Neural crest cell (in vitro differentiated cells): ENCODE results near the gene COL26A1. TPM values are rescaled to one million over a fixed set of nuclear protein-coding genes. Genes with fewer than 3 reads are reported as not detected.
"Not testable (repeated sequence)": the region's sequence is repeated elsewhere in the genome, so short reads cannot be mapped to it uniquely, and the experiment has no call there.

Experiments
- DNase-seq: peaks from one replicate; pipeline ENCODE4 v3.0.0; 2021; ENCODE audit warnings: low read depth, mixed read lengths, low spot score
- H3K27ac Mint-ChIP-seq: one replicate; pipeline ENCODE4 v1.8.0; 2021; ENCODE audit warnings: mild to moderate bottlenecking, mixed read lengths; ENCODE audit not compliant: unreplicated experiment
- H3K27me3 Mint-ChIP-seq: 2 replicates; pipeline ENCODE4 v1.8.0; 2021; ENCODE audit warnings: low read depth, mild to moderate bottlenecking, mixed read lengths
- H3K36me3 Mint-ChIP-seq: 2 replicates; pipeline ENCODE4 v1.8.0; 2021; ENCODE audit warnings: low read depth, mild to moderate bottlenecking, mixed read lengths
- H3K4me1 Mint-ChIP-seq: 2 replicates; pipeline ENCODE4 v1.8.0; 2021; ENCODE audit warnings: mixed read lengths
- H3K4me3 Mint-ChIP-seq: one replicate; pipeline ENCODE4 v1.8.0; 2021; ENCODE audit warnings: mild to moderate bottlenecking, mixed read lengths
- H3K9me3 Mint-ChIP-seq: 2 replicates; pipeline ENCODE4 v1.8.0; 2021; ENCODE audit warnings: mixed read lengths
- CTCF ChIP-seq: fragments of 200-600 bp; sonication (generic); conservative IDR thresholded peaks from 2 replicates; pipeline ENCODE4 v1.5.0; 2021; ENCODE audit warnings: antibody characterized with exemption, mild to moderate bottlenecking
- total RNA-seq: library from RNA; stranded (reverse); gene quantifications from 2 replicates; pipeline ENCODE4 v1.2.1, GENCODE V29; 2021

COL26A1 gene
- total RNA-seq, 1 donor from 2014 or later = 38.3 TPM

GRCh38 chr7:101558742-101559325 lies 196.2 kb downstream of the COL26A1 start:
- H3K9me3 Mint-ChIP-seq = no peaks in the 10 kb centered on the region
- H3K4me3 Mint-ChIP-seq = no peak overlapping the region
- no peaks in the 10 kb centered on the region for H3K36me3 Mint-ChIP-seq
- no peak for TF ChIP-seq CTCF
- H3K27ac Mint-ChIP-seq = peak overlapping the region; percentile 71
- H3K27me3 Mint-ChIP-seq = peaks cover 46% of the 10 kb centered on the region
- H3K4me1 Mint-ChIP-seq = peaks cover 12% of the 10 kb centered on the region
- no peak for DNase-seq

- no peak for DNase-seq
- Mint-ChIP-seq H3K4me3 (no peak overlapping the region), H3K27me3 (peaks cover 47% of the 10 kb centered on the region), H3K27ac (no peak overlapping the region), H3K9me3 (no peaks in the 10 kb centered on the region), H3K36me3 (no peaks in the 10 kb centered on the region), H3K4me1 (peaks cover 18% of the 10 kb centered on the region)
- no peak for TF ChIP-seq CTCF
Observed at GRCh38 chr7:101559586-101559985, 196.9 kb downstream of the COL26A1 start.

- not testable (repeated sequence) for H3K27ac Mint-ChIP-seq, H3K4me3 Mint-ChIP-seq
Observed at GRCh38 chr7:101560021-101560420, 197.3 kb downstream of the COL26A1 start.

GRCh38 chr7:101560856-101561255 lies 198.2 kb downstream of the COL26A1 start:
- H3K4me3 Mint-ChIP-seq = no peak overlapping the region
- no peak for TF ChIP-seq CTCF
- peaks cover 22% of the 10 kb centered on the region for H3K4me1 Mint-ChIP-seq
- H3K9me3 Mint-ChIP-seq = no peaks in the 10 kb centered on the region
- H3K36me3 Mint-ChIP-seq = no peaks in the 10 kb centered on the region
- no peak overlapping the region for H3K27ac Mint-ChIP-seq
- DNase-seq = no peak
- H3K27me3 Mint-ChIP-seq = peaks cover 45% of the 10 kb centered on the region

More at GRCh38 chr7:101560021-101560420, 197.3 kb downstream of the COL26A1 start:
- Mint-ChIP-seq H3K4me1 (peaks cover 22% of the 10 kb centered on the region), H3K27me3 (peaks cover 46% of the 10 kb centered on the region)
- not testable (repeated sequence) for DNase-seq, H3K9me3 Mint-ChIP-seq, H3K36me3 Mint-ChIP-seq

GRCh38 chr7:101561293-101561692 lies 198.6 kb downstream of the COL26A1 start:
- not testable (repeated sequence) for H3K36me3 Mint-ChIP-seq, DNase-seq
- peaks cover 42% of the 10 kb centered on the region for H3K27me3 Mint-ChIP-seq

GRCh38 chr7:101562531-101563197 lies 200.0 kb downstream of the COL26A1 start:
- H3K27me3 Mint-ChIP-seq = peaks cover 43% of the 10 kb centered on the region
- no peak for TF ChIP-seq CTCF
- DNase-seq = no peak
- no peak overlapping the region for H3K27ac Mint-ChIP-seq
- no peak overlapping the region for H3K4me3 Mint-ChIP-seq
- peaks cover 20% of the 10 kb centered on the region for H3K4me1 Mint-ChIP-seq
- H3K36me3 Mint-ChIP-seq = no peaks in the 10 kb centered on the region
- no peaks in the 10 kb centered on the region for H3K9me3 Mint-ChIP-seq

More at GRCh38 chr7:101561293-101561692, 198.6 kb downstream of the COL26A1 start:
- not testable (repeated sequence) for H3K9me3 Mint-ChIP-seq, H3K4me3 Mint-ChIP-seq, H3K27ac Mint-ChIP-seq
- peaks cover 19% of the 10 kb centered on the region for H3K4me1 Mint-ChIP-seq
